Forelimb muscle (tissue), 1 donor: ENCODE data around the gene TOLLIP. TPM values are rescaled to one million over a fixed set of nuclear protein-coding genes. Genes with fewer than 3 reads are reported as not detected.
"Not testable (repeated sequence)": the region's sequence is repeated elsewhere in the genome, so short reads cannot be mapped to it uniquely, and the experiment has no call there.

Experiments used
- DNase-seq: peaks from one replicate; pipeline ENCODE4 v3.0.0-alpha.2; 2013; ENCODE audit warnings: low read depth
- polyA plus RNA-seq: library from polyadenylated mRNA; unstranded; fragments of 120-200 nt; gene quantifications from one replicate; pipeline ENCODE4 v1.2.1, GENCODE V29; 2013; ENCODE audit not compliant: insufficient read length

TOLLIP gene
- polyA plus RNA-seq, 1 donor: 31.7 TPM

DNA sequence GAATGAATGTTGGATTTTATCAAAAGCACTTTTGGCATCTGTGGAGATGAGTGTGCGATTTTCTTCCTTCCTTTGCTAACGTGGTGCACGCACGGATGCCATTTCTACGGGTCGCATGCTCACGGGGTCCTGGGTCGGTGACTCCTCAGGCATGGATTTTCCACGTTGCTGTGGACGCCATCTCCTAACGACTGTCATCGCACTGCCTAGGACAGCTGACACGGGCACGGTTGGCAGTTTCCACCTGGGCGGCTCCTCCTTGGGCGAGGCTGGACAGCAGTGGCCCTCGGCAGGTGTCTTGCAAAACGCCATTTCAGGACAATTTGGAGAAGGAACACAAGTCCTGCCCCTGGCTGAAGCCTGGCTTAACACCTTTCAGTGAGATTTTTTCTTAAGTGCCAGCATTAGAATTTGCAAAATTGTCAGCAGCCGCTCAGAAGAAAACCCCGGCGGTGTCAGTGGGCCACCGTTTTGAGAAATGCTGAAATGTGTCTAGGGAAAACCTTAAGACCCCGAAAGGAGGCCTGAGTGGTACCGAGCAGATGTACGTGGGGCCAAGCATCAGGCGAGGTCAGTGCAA, 34.7 kb upstream of the TOLLIP start:
- DNase-seq: no peak

- DNase-seq: no peak
Observed at GRCh38 chr11:1343391-1344055, 34.1 kb upstream of the TOLLIP start.

GRCh38 chr11:1342946-1343345, 33.5 kb upstream of the TOLLIP start:
- DNase-seq: no peak

DNA sequence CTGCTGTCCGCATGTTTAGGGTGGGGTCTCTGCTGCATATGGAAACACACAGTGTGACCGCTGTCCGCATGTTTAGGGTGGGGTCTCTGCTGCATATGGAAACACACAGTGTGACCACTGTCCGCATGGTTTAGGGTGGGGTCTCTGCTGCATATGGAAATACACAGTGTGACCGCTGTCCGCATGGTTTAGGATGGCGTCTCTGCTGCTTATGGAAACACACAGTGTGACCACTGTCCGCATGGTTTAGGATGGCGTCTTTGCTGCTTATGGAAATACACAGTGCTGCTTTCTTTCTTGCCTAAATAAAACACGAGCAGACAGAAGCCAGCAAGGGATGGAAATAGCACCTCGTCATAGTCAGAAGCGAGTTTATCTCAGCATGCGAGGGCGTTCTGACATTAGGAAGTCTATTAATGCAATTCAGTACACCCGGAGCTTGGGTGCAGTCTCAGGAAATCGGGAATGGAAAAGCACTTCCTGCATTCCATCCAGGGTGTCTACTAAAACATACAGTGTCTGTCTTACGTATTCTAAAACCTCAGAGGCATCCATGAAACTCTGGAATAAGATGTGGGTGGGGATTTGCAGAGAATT, 32.6 kb upstream of the TOLLIP start:
- DNase-seq: no peak

GRCh38 chr11:1341226-1341625, 31.8 kb upstream of the TOLLIP start:
- not testable (repeated sequence) for DNase-seq

- DNase-seq: no peak
Observed at GRCh38 chr11:1340111-1340510, 30.7 kb upstream of the TOLLIP start.

DNA sequence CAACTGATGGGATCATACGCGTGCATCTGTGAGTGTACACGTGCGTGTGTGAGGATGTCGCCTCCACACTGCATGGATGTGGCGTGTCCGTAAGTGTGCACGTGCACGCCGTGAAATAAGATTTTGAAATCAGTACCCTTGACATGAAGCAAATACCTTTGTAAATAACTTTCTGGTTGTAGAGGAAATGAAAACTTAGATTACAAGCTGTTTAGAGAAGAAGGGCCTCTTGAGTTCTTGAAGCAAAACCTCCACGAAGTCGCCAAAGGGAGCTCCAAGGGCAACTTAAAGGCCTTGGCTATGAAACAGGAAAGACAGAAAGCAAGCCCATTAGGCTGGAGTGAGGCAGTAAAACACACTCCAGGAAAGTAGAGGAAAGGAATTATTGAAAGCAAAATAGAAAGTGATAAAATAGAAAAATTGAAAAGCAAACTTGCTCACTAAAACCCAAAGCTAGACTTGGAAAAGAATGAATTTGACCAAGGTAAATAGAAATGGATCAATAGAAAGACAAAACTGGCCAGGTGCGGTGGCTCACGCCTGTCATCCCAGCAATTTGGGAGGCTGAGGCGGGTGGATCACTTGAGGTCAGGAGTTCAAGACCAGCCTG, 29.7 kb upstream of the TOLLIP start:
- no peak for DNase-seq

GRCh38 chr11:1338201-1339065, 29.0 kb upstream of the TOLLIP start:
- DNase-seq: no peak

GRCh38 chr11:1337647-1338007, 28.2 kb upstream of the TOLLIP start:
- no peak for DNase-seq

- no peak for DNase-seq
Observed at GRCh38 chr11:1336836-1337646, 27.6 kb upstream of the TOLLIP start.

DNA sequence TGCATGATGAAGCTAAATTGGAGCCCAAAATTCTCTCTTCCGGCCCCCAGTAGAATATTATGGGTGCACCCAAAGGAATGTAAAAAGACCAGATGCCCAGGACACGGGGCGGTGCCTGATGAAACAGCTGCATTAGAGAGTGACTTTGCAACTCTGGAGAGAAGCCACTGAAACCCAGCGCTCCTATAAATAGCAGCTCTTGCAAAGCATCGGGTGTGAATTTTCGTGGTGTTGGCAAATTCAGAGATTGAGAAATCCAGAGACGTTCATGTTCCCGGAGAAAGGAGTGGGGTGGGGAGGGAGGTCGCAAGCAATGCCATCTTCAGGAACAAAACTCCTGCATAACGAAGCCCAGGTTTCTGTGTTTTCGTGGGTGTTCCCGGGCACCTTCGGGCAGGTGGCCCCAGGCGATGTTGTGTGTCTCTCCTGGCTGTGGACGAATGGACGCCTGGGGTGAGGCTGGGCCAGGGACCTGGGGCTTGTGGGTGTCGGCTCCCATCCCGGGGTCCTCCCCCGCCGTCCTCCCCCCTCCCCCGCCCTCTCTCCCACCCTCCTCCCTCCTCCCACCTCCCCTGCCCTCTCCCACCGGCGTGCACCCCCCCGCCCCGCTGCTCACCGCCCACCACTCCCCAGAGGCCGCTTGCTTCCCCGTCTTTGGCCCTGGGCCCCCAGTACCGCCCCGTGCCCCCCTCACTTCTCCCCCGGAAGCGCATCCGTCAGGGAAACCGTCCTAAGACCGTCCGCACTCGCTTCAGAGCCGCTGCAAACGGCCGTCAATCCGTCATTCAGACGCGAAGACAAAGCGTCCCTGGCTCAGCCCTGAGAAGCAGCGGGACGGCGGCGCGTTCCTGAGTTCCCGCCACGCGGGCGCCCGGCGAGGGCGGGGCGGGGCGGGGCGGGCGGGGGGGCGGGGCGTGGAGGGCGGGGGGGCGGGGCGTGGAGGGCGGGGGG, 26.7 kb upstream of the TOLLIP start:
- peak; percentile 47 for DNase-seq

- DNase-seq: no peak
Observed at GRCh38 chr11:1335264-1335810, 25.9 kb upstream of the TOLLIP start.

DNA sequence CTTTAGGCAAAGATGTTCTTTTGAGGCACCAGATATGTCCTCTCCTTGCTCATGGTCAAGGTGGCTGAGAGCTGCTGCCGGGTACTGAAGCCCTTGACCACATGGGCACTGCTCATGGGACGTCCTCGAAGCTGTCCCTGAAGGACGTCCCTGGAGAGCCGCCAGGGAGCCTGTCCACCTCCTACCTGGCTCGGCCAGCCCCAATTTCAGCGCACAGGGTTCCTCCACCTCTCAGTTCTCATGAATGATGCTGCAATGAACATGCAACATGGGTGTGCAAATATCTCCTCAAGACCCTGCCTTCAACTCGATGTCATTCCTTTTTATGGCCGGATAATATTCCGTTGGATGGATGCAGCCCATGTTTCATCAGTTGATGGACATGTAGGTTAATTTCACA, 24.4 kb upstream of the TOLLIP start:
- DNase-seq: no peak

- DNase-seq: no peak
Observed at GRCh38 chr11:1333091-1333772, 23.8 kb upstream of the TOLLIP start.

DNA sequence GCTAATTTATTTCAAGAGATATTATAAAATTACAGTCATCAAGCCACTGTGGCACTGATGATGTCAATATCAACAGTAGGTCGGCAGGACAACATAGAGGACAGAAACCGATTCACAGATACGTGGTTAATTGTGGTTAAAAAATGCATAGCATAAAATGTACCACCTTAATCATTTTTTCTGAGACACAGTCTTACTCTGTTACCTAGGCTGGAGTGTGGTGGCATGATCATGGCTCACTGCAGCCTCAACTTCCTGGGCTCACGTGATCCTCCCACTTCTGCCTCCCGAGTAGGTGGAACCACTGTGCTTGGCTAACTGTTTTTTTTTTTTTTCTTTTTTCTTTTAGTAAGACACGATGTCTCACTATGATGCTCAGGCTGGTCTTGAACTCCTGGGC, 21.0 kb upstream of the TOLLIP start:
- DNase-seq: no peak

GRCh38 chr11:1327064-1327460, 17.6 kb upstream of the TOLLIP start:
- DNase-seq: no peak

DNA sequence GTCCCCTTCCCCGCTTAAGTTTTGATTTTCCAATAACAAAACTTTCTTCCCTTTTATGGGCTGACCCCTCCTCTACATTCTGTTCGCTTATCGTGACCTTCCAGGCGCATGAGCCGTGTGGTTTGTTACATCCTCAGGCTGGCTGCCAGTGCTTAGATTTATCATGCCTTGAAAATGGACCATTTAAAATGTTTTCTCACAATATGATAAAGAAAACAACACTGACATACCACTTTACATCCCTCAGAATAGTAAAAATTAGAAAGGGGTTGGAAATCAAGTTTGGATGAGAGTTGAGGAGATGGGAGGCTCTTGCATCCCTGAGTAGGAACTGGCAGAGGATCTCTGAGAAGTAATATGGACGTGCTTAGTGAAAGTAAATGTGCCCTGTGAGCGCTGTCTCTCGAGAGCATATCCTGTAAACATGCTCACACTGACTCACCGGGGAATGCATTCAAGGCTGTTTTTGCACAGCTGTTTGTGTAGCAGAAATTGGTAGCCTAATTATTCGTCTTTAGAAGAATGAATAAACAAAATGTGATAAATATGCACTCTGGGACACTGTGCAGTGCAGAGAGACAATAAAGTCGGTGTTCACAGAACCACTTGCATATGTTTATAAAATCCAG, 17.1 kb upstream of the TOLLIP start:
- no peak for DNase-seq

GRCh38 chr11:1323774-1324173, 14.3 kb upstream of the TOLLIP start:
- DNase-seq: no peak

- no peak for DNase-seq
Observed at GRCh38 chr11:1317993-1318392, 8.6 kb upstream of the TOLLIP start.
